Natural killer cell (primary cell): ENCODE measurements around the gene POLR2H. TPM values are rescaled to one million over a fixed set of nuclear protein-coding genes. Genes with fewer than 3 reads are reported as not detected.

Experiments used
- ATAC-seq, 3 donors: fragments of 150-1000 bp in 2 of 3; fragments of 200-7000 bp in 1 of 3; cut with Tn5 transposase; 1 replicate in 1 of 3; 2 replicates in 2 of 3; pipeline ENCODE4 v1.10.0; 2021; ENCODE audit warnings: mild to moderate bottlenecking in 2 of 3, moderate library complexity in 2 of 3
- DNase-seq, 2 donors: peaks; one replicate each; pipeline versions ENCODE4 v3.0.0 to v3.0.0-alpha.2; 2013 to 2021; ENCODE audit warnings: mixed read lengths in 1 of 2
- H3K27ac ChIP-seq: one replicate; pipeline ENCODE4 v1.5.1; 2013; ENCODE audit warnings: mild to moderate bottlenecking, low read length
- H3K27me3 ChIP-seq: one replicate; pipeline ENCODE4 v1.6.1; 2013; ENCODE audit warnings: low read length; ENCODE audit not compliant: control insufficient read depth, insufficient read depth
- H3K36me3 ChIP-seq: one replicate; pipeline ENCODE4 v1.6.1; 2013; ENCODE audit warnings: low read length; ENCODE audit not compliant: control insufficient read depth, insufficient read depth
- H3K4me1 ChIP-seq: one replicate; pipeline ENCODE4 v1.6.1; 2013; ENCODE audit warnings: low read length; ENCODE audit not compliant: control insufficient read depth, insufficient read depth
- H3K4me3 ChIP-seq: one replicate; pipeline ENCODE4 v1.5.1; 2013; ENCODE audit warnings: low read length
- H3K9me3 ChIP-seq: one replicate; pipeline ENCODE4 v1.6.1; 2013; ENCODE audit warnings: low read length; ENCODE audit not compliant: control insufficient read depth, insufficient read depth
- H3K27ac Mint-ChIP-seq, 2 donors: one replicate each; pipeline ENCODE4 v1.8.0; 2022; ENCODE audit warnings: mild to moderate bottlenecking in 2 of 2, mixed read lengths in 2 of 2, moderate library complexity in 1 of 2
- H3K27me3 Mint-ChIP-seq, 2 donors: one replicate each; pipeline ENCODE4 v1.8.0; 2022; ENCODE audit warnings: low read depth in 2 of 2, mixed read lengths in 2 of 2
- H3K36me3 Mint-ChIP-seq: one replicate; pipeline ENCODE4 v1.8.0; 2022; ENCODE audit warnings: mixed read lengths
- H3K4me1 Mint-ChIP-seq, 2 donors: one replicate each; pipeline ENCODE4 v1.8.0; 2022; ENCODE audit warnings: mixed read lengths in 2 of 2
- H3K4me3 Mint-ChIP-seq: one replicate; pipeline ENCODE4 v1.8.0; 2022; ENCODE audit warnings: mild to moderate bottlenecking, moderate library complexity, mixed read lengths
- H3K9me3 Mint-ChIP-seq, 2 donors: one replicate each; pipeline ENCODE4 v1.8.0; 2022; ENCODE audit warnings: mixed read lengths in 2 of 2
- WGBS: methylation state at CpG from one replicate; pipeline ENCODE4 v1.1.7; 2013; ENCODE audit warnings: missing lambda C conversion rate; ENCODE audit not compliant: insufficient coverage; 5-methylcytosine and 5-hydroxymethylcytosine counted together
- intact Hi-C: fragments of 100-400 bp; cut with micrococcal nuclease; formaldehyde crosslinking; loops from one replicate; pipeline ENCODE4 v1.14.2; 2022
- total RNA-seq, 4 donors: library from RNA; stranded (reverse); fragments of 120-200 nt in 1 of 4; gene quantifications; one replicate each; pipeline versions ENCODE4 v1.2.3 to v1.2.4, GENCODE V29; 2013 to 2022
- TF ChIP-seq, protein P1 (sequence below): fragments of 200-600 bp; IDR thresholded peaks from one replicate; pipeline ENCODE4 v1.8.0; 2022; ENCODE audit warnings: antibody characterized with exemption

The POLR2H gene
- total RNA-seq, 3 donors from 2014 or later (not counting 1 experiment from before 2014, with no cell fraction given) = 33.0 to 49.8 (median 41.1) TPM

DNA sequence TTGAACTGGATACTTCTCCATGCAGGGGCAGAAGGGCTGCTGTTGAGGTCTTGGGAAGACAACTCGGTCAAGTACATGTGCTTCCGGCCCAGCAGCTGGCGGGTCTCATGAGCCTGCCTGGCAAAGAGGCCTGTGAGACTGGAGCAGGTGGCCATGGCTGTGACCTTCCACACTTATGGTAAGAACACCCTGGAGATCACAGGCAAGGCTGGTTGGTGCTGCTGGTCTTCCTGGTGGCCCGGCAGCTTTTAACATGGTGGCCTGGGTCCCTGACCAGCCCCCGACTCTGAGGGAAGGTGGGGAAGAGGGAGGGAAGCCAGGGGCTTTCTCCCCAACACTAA lies 33.8 kb downstream of the POLR2H start:
- H3K4me3 Mint-ChIP-seq = no peak overlapping the region
- no peaks in the 10 kb centered on the region for H3K36me3 ChIP-seq
- 96% methylated on average over 4 of the region's 5 CpGs for WGBS
- DNase-seq = no peak
- H3K27me3 ChIP-seq = no peaks in the 10 kb centered on the region
- TF ChIP-seq, protein P1, sequence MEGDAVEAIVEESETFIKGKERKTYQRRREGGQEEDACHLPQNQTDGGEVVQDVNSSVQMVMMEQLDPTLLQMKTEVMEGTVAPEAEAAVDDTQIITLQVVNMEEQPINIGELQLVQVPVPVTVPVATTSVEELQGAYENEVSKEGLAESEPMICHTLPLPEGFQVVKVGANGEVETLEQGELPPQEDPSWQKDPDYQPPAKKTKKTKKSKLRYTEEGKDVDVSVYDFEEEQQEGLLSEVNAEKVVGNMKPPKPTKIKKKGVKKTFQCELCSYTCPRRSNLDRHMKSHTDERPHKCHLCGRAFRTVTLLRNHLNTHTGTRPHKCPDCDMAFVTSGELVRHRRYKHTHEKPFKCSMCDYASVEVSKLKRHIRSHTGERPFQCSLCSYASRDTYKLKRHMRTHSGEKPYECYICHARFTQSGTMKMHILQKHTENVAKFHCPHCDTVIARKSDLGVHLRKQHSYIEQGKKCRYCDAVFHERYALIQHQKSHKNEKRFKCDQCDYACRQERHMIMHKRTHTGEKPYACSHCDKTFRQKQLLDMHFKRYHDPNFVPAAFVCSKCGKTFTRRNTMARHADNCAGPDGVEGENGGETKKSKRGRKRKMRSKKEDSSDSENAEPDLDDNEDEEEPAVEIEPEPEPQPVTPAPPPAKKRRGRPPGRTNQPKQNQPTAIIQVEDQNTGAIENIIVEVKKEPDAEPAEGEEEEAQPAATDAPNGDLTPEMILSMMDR = no peak
- H3K4me1 Mint-ChIP-seq = no peaks in the 10 kb centered on the region
- intact Hi-C loops = no loop called here
- H3K27ac Mint-ChIP-seq = no peak overlapping the region
- H3K27ac ChIP-seq = no peak overlapping the region
- H3K4me1 ChIP-seq = no peaks in the 10 kb centered on the region
- H3K9me3 ChIP-seq = no peaks in the 10 kb centered on the region
- H3K27me3 Mint-ChIP-seq = peaks cover 10 to 17% of the 10 kb centered on the region in 2 donors
- H3K36me3 Mint-ChIP-seq = no peaks in the 10 kb centered on the region
- no peak for ATAC-seq
- no peaks in the 10 kb centered on the region for H3K9me3 Mint-ChIP-seq
- H3K4me3 ChIP-seq = no peak overlapping the region

DNA sequence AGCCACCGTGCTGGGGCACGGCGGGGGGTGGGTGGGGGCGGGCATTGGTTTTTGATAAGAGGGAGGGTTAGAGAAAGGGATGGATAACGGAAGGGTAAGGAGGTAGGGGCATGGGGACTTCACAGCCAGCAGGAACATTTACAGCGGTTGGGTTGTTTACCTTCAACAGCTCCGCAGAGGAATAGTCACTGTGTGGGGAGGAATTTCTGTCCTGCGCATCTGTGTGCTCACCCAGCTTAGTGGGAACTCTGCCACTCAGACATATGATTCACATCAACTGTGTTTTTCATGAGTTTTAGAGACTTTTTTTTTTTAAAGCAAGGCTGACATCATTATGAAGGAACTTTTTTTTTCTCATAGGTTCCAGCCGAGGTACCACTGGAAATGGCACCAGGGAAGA lies 37.9 kb downstream of the POLR2H start:
- H3K27me3 ChIP-seq = no peaks in the 10 kb centered on the region
- ATAC-seq (no peak), DNase-seq (no peak)
- TF ChIP-seq, protein P1 = no peak
- intact Hi-C loops = no loop called here
- no peaks in the 10 kb centered on the region for H3K36me3 ChIP-seq
- no peaks in the 10 kb centered on the region for H3K4me1 ChIP-seq
- no peak overlapping the region for H3K4me3 ChIP-seq
- no peaks in the 10 kb centered on the region for H3K9me3 Mint-ChIP-seq
- H3K9me3 ChIP-seq = no peaks in the 10 kb centered on the region
- H3K4me3 Mint-ChIP-seq = no peak overlapping the region
- H3K36me3 Mint-ChIP-seq = no peaks in the 10 kb centered on the region
- no peak overlapping the region for H3K27ac ChIP-seq
- no peaks in the 10 kb centered on the region for H3K4me1 Mint-ChIP-seq
- peaks cover 15 to 16% of the 10 kb centered on the region in 2 donors for H3K27me3 Mint-ChIP-seq
- H3K27ac Mint-ChIP-seq = no peak overlapping the region
- 59% methylated on average over 8 of the region's 9 CpGs for WGBS

DNA sequence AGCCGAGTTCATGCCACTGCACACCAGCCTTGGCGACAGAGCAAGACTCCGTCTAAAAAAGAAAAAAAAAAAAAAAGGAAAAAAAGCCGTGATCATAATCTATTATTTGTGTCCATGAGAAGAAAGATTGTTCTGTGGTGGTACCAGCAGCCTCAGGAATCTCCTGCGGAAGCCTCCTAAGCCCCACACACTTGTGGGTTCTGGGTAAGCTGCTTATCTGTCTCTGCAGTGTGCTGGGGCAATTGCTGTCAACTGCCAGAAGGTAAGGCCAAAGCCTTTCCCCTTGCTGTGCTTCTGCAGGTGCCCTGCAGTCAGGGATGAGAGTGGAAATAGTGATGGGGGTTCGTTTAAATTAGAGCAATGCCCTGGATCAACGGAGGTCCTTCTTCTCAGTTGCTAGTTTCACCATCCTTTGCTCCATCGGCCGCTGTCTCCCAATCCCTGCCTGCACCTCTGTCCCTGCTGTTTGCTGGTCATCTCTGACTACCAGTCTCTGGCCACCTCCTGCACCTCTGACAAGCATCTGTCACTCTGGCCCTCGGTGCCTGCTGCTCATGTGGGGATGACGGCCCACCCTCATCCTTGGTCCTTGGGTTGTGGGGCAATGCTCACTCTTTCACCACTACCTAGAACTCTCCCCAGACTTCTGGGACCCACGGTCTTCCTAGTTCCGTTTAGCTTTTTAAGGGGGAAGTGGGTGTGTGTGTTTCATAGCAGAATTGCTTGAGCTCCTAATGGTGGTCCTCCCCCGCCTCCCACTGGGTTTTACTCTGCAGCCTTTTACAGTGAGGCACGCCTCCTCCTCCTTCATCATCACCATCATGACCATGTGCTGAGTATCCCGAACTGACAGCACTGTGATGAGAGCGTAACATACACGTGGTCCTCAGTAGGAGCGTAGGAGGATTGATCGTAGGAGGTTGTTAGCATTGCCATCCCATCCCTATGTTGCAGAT lies 43.8 kb downstream of the POLR2H start:
- DNase-seq (no peak), ATAC-seq (no peak)
- no peaks in the 10 kb centered on the region for H3K4me1 ChIP-seq
- H3K27me3 ChIP-seq = no peaks in the 10 kb centered on the region
- no peaks in the 10 kb centered on the region for H3K36me3 ChIP-seq
- Mint-ChIP-seq H3K36me3 (no peaks in the 10 kb centered on the region), H3K4me1 (no peaks in the 10 kb centered on the region), H3K9me3 (no peaks in the 10 kb centered on the region), H3K4me3 (no peak overlapping the region), H3K27ac (no peak overlapping the region), H3K27me3 (peaks cover 6 to 12% of the 10 kb centered on the region in 2 donors)
- H3K27ac ChIP-seq = no peak overlapping the region
- intact Hi-C loops = no loop called here
- TF ChIP-seq, protein P1 = no peak
- WGBS = 75% methylated on average over 18 of the region's 20 CpGs
- no peaks in the 10 kb centered on the region for H3K9me3 ChIP-seq
- no peak overlapping the region for H3K4me3 ChIP-seq
